HG03175 (cell line): ENCODE measurements around the gene YJEFN3.

ENCODE experiments used
- ATAC-seq: cut with Tn5 transposase; IDR thresholded peaks from one replicate; pipeline ENCODE4 v1.9.1; 2021; ENCODE audit warnings: mild to moderate bottlenecking, moderate library complexity; ENCODE audit not compliant: unreplicated experiment

YJEFN3 gene

GRCh38 chr19:19549804-19550464 is 21.2 kb downstream of the YJEFN3 start:
- ATAC-seq = no peak

GRCh38 chr19:19550485-19550929 is 21.8 kb downstream of the YJEFN3 start:
- ATAC-seq = no peak

GRCh38 chr19:19550972-19551852 is 22.5 kb downstream of the YJEFN3 start:
- ATAC-seq = no peak

- no peak for ATAC-seq
Observed at GRCh38 chr19:19551853-19552192, 23.1 kb downstream of the YJEFN3 start.

GRCh38 chr19:19552798-19553197 is 24.1 kb downstream of the YJEFN3 start:
- no peak for ATAC-seq

GRCh38 chr19:19553670-19554069 is 25.0 kb downstream of the YJEFN3 start:
- no peak for ATAC-seq

GRCh38 chr19:19554074-19555023 is 25.6 kb downstream of the YJEFN3 start:
- no peak for ATAC-seq

GRCh38 chr19:19558055-19558454 is 29.3 kb downstream of the YJEFN3 start:
- no peak for ATAC-seq

- ATAC-seq = no peak
Observed at GRCh38 chr19:19558636-19559035, 29.9 kb downstream of the YJEFN3 start.

- no peak for ATAC-seq
Observed at GRCh38 chr19:19559931-19560330, 31.2 kb downstream of the YJEFN3 start.

- no peak for ATAC-seq
Observed at GRCh38 chr19:19561946-19562664, 33.4 kb downstream of the YJEFN3 start.

- ATAC-seq = no peak
Observed at GRCh38 chr19:19562665-19563347, 34.1 kb downstream of the YJEFN3 start.

GRCh38 chr19:19563348-19563848 is 34.7 kb downstream of the YJEFN3 start:
- ATAC-seq = no peak

GRCh38 chr19:19566306-19566705 is 37.6 kb downstream of the YJEFN3 start:
- no peak for ATAC-seq

- no peak for ATAC-seq
Observed at GRCh38 chr19:19567391-19567790, 38.7 kb downstream of the YJEFN3 start.

GRCh38 chr19:19568802-19569756 is 40.4 kb downstream of the YJEFN3 start:
- no peak for ATAC-seq

- ATAC-seq = no peak
Observed at GRCh38 chr19:19570571-19570970, 41.9 kb downstream of the YJEFN3 start.

- no peak for ATAC-seq
Observed at GRCh38 chr19:19571071-19571786, 42.5 kb downstream of the YJEFN3 start.
